Vagina (tissue), 2 donors: ENCODE data around the gene BTG2. TPM values are rescaled to one million over a fixed set of nuclear protein-coding genes. Genes with fewer than 3 reads are reported as not detected.
"Not testable (repeated sequence)": the region's sequence is repeated elsewhere in the genome, so short reads cannot be mapped to it uniquely, and the experiment has no call there.

Experiments
- DNase-seq, 2 donors: peaks; one replicate each; pipeline ENCODE4 v3.0.0-alpha.2; 2017; ENCODE audit errors: extremely low spot score in 2 of 2
- H3K27ac ChIP-seq: fragments of 200-600 bp; sonication (generic); one replicate; pipeline ENCODE4 v1.5.1; 2019
- H3K27me3 ChIP-seq: fragments of 200-600 bp; sonication (generic); one replicate; pipeline ENCODE4 v1.5.1; 2019
- H3K36me3 ChIP-seq, 2 donors: fragments of 200-600 bp; sonication (generic); one replicate each; pipeline ENCODE4 v1.5.1; 2017 to 2019
- H3K4me1 ChIP-seq: fragments of 200-600 bp; sonication (generic); one replicate; pipeline ENCODE4 v1.5.1; 2019
- H3K4me3 ChIP-seq, 2 donors: fragments of 200-600 bp; sonication (generic); 1 replicate in 1 of 2; 2 replicates in 1 of 2; pipeline ENCODE4 v1.5.1; 2016 to 2019
- H3K9me3 ChIP-seq: fragments of 200-600 bp; sonication (generic); one replicate; pipeline ENCODE4 v1.5.1; 2019
- CTCF ChIP-seq, 3 experiments: fragments of 450-650 bp in 2 of 3; fragments of 200-600 bp in 1 of 3; sonication (generic) in 1 of 3; IDR thresholded peaks; one replicate each; pipeline ENCODE4 v1.5.1; 2017 to 2019; ENCODE audit warnings: antibody characterized with exemption in 3 of 3, mild to moderate bottlenecking in 2 of 3, moderate library complexity in 2 of 3
- POLR2A ChIP-seq, 2 donors: fragments of 450-650 bp; IDR thresholded peaks; one replicate each; pipeline ENCODE4 v1.6.1; 2017; ENCODE audit warnings: antibody characterized with exemption in 2 of 2, mild to moderate bottlenecking in 2 of 2, moderate library complexity in 2 of 2
- POLR2AphosphoS5 ChIP-seq, 2 donors: sonication (generic); formaldehyde crosslinking; IDR thresholded peaks; one replicate each; pipeline ENCODE4 v1.9.0; 2017; ENCODE audit warnings: antibody characterized with exemption in 2 of 2, mild to moderate bottlenecking in 2 of 2, low read depth in 1 of 2; ENCODE audit not compliant: insufficient read depth in 1 of 2
- intact Hi-C: fragments of 100-400 bp; cut with DNase I; formaldehyde crosslinking; loops from one replicate; pipeline ENCODE4 v1.15.1; 2023
- total RNA-seq: library from RNA; depleted of rRNA; stranded (reverse); fragments of >200 nt; gene quantifications from one replicate; pipeline ENCODE4 v1.2.3, GENCODE V29; 2016

BTG2 gene
- total RNA-seq, 1 donor from 2014 or later = 191 TPM

DNA sequence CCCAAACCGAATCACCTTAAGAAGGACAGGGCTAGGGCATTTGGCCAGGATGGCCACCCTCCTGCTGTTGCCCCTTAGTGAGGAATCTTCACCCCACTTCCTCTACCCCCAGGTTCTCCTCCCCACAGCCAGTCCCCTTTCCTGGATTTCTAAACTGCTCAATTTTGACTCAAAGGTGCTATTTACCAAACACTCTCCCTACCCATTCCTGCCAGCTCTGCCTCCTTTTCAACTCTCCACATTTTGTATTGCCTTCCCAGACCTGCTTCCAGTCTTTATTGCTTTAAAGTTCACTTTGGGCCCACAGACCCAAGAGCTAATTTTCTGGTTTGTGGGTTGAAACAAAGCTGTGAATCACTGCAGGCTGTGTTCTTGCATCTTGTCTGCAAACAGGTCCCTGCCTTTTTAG, 3.6 kb downstream of the BTG2 start:
- H3K4me3 ChIP-seq = peak overlapping the region; percentile 96 to 100
- H3K27ac ChIP-seq = peak overlapping the region; percentile 100
- no peak for TF ChIP-seq POLR2A (IDR thresholded peaks at IDR 0.05)
- no peak for TF ChIP-seq POLR2AphosphoS5 (IDR thresholded peaks at IDR 0.05; ENCODE audit: insufficient read depth in 1 of 2, low read depth in 1 of 2)
- TF ChIP-seq CTCF (IDR thresholded peaks at IDR 0.05) = no peak
- H3K36me3 ChIP-seq = peaks cover 0 to 12% of the 10 kb centered on the region in 2 donors
- DNase-seq = no peak
- H3K9me3 ChIP-seq = no peaks in the 10 kb centered on the region
- H3K27me3 ChIP-seq = no peaks in the 10 kb centered on the region
- peaks cover 42% of the 10 kb centered on the region for H3K4me1 ChIP-seq
- intact Hi-C loops = loop anchor here (5.0 kb wide), 1 partner anchor 37 kb away; no protein-coding TSS in a partner anchor

GRCh38 chr1:203311368-203312301, 6.3 kb downstream of the BTG2 start:
- intact Hi-C loops = no loop called here
- DNase-seq = no peak
- Histone ChIP-seq H3K4me3 (no peak overlapping the region), H3K36me3 (peaks cover 0 to 12% of the 10 kb centered on the region in 2 donors), H3K4me1 (peaks cover 31% of the 10 kb centered on the region), H3K9me3 (no peaks in the 10 kb centered on the region), H3K27me3 (no peaks in the 10 kb centered on the region), H3K27ac (no peak overlapping the region)
- TF ChIP-seq CTCF (IDR thresholded peaks at IDR 0.05) (no peak), POLR2A (IDR thresholded peaks at IDR 0.05) (no peak), POLR2AphosphoS5 (IDR thresholded peaks at IDR 0.05; ENCODE audit: insufficient read depth in 1 of 2, low read depth in 1 of 2) (no peak)

GRCh38 chr1:203314025-203314759, 8.9 kb downstream of the BTG2 start:
- H3K9me3 ChIP-seq, H3K27ac ChIP-seq, H3K4me3 ChIP-seq, DNase-seq, intact Hi-C loops, H3K4me1 ChIP-seq, H3K27me3 ChIP-seq, H3K36me3 ChIP-seq: not testable (repeated sequence)

- DNase-seq = no peak
- TF ChIP-seq CTCF (IDR thresholded peaks at IDR 0.05) = no peak
- TF ChIP-seq POLR2A (IDR thresholded peaks at IDR 0.05) = no peak
- TF ChIP-seq POLR2AphosphoS5 (IDR thresholded peaks at IDR 0.05; ENCODE audit: insufficient read depth in 1 of 2, low read depth in 1 of 2) = no peak
- Histone ChIP-seq H3K4me1 (peaks cover 13% of the 10 kb centered on the region), H3K9me3 (no peaks in the 10 kb centered on the region), H3K36me3 (no peaks in the 10 kb centered on the region), H3K27ac (peak overlapping the region; percentile 30), H3K27me3 (no peaks in the 10 kb centered on the region), H3K4me3 (no peak overlapping the region)
- intact Hi-C loops = no loop called here
Observed at GRCh38 chr1:203316626-203317093, 11.3 kb downstream of the BTG2 start.

DNA sequence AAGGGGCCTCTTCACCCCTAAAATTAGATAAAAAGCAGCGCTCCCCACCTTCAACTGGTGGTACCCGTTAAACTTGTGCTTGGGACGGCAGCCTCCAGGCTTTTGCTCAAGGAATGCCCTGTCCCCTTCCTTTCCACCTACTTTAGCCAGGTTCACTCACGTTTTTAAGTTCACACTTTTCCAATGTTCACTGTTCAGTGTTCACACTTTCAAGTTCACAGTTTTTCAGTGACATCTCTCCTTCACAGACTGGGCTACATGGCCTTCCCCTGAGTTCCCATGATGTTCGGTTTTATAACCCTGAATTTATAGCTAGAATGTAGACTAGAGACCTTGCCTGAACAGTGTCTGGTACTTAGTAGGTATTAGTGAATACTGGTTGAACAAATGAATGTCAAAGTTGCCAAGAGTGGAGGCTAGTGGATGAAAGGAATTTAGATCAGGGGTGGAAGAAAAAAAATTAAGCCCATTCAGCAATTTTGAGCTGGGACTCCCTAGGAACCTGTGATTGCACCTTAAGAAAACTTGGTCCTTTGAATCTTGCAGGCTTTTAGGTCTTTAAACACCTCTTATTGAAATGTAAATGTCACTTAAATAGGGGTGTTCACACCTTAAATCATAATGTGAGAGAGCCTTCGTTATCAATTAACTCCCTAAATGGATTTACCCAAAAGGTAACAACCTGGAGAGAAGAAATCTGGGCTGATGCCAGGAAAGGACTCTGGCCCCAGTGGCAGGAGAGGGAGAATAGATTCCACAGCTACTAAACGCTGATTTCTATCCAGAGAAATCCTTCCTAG, 12.3 kb downstream of the BTG2 start:
- DNase-seq = no peak
- intact Hi-C loops = no loop called here
- Histone ChIP-seq H3K27ac (peak overlapping the region; percentile 30), H3K4me1 (peaks cover 22% of the 10 kb centered on the region), H3K27me3 (no peaks in the 10 kb centered on the region), H3K9me3 (no peaks in the 10 kb centered on the region), H3K36me3 (no peaks in the 10 kb centered on the region), H3K4me3 (no peak overlapping the region)
- TF ChIP-seq POLR2A (IDR thresholded peaks at IDR 0.05) (no peak), CTCF (IDR thresholded peaks at IDR 0.05) (no peak), POLR2AphosphoS5 (IDR thresholded peaks at IDR 0.05; ENCODE audit: insufficient read depth in 1 of 2, low read depth in 1 of 2) (no peak)
